GM10266 (cell line): ENCODE data around the gene SLC38A7.

ENCODE experiments used
- DNase-seq: peaks from one replicate; pipeline ENCODE4 v3.0.0; 2012; ENCODE audit errors: extremely low spot score
- CTCF ChIP-seq: IDR thresholded peaks from 2 replicates; pipeline ENCODE4 v1.5.1; 2012; ENCODE audit warnings: mild to moderate bottlenecking, low read depth; ENCODE audit not compliant: control insufficient read depth, insufficient read depth; ENCODE audit errors: missing control alignments

The SLC38A7 gene

GRCh38 chr16:58684354-58685083 lies at the start of gene SLC38A7:
SLC38A7 (minus strand) TSS chr16:58684770; CDS start chr16:58680126, 4,644 bp downstream.
- no peak for TF ChIP-seq CTCF
- peak; percentile 86 for DNase-seq

- peak; percentile 98 for TF ChIP-seq CTCF
- DNase-seq: peak; percentile 91
Observed at GRCh38 chr16:58733671-58734458, 49.3 kb upstream of the SLC38A7 start, which contains the start of gene GOT2. GOT2 (minus strand) TSS chr16:58734316; CDS start chr16:58734228, 88 bp downstream.

- no peak for DNase-seq
- no peak for TF ChIP-seq CTCF
Observed at GRCh38 chr16:58733248-58733670, 48.7 kb upstream of the SLC38A7 start.

GRCh38 chr16:58732545-58733247 lies 48.1 kb upstream of the SLC38A7 start:
- DNase-seq: peak; percentile 61
- TF ChIP-seq CTCF: no peak

- DNase-seq: no peak
Observed at GRCh38 chr16:58730724-58731370, 46.3 kb upstream of the SLC38A7 start.

More at GRCh38 chr16:58730724-58731370, 46.3 kb upstream of the SLC38A7 start:
- no peak for TF ChIP-seq CTCF
